WTC11 (cell line): ENCODE measurements around the gene IFFO2. TPM values are rescaled to one million over a fixed set of nuclear protein-coding genes. Genes with fewer than 3 reads are reported as not detected.

Experiments used
- ATAC-seq: fragments of 200-7000 bp; cut with Tn5 transposase; 2 replicates; pipeline ENCODE4 v1.10.0; 2021; ENCODE audit warnings: mild to moderate bottlenecking, moderate library complexity
- CTCF ChIA-PET: fragments of 300-600 bp; sonication (Branson Sonifier 250); formaldehyde crosslinking; loops from one replicate; lab custom pipeline; 2021; ENCODE audit warnings: antibody characterized with exemption; lab: Charles Lee
- POLR2A ChIA-PET: fragments of 350-600 bp; sonication (Branson Sonifier 250); formaldehyde crosslinking; loops from one replicate; lab custom pipeline; 2021; ENCODE audit warnings: antibody characterized with exemption; lab: Charles Lee
- DNase-seq: peaks from one replicate; pipeline ENCODE4 v3.0.0; 2021; ENCODE audit warnings: low spot score
- H3K27ac Mint-ChIP-seq: 2 replicates; pipeline ENCODE4 v1.8.0; 2021; ENCODE audit warnings: mixed read lengths
- H3K27me3 Mint-ChIP-seq: 2 replicates; pipeline ENCODE4 v1.8.0; 2021; ENCODE audit warnings: low read depth, mild to moderate bottlenecking, moderate library complexity, mixed read lengths
- H3K36me3 Mint-ChIP-seq: 2 replicates; pipeline ENCODE4 v1.8.0; 2021; ENCODE audit warnings: mixed read lengths
- H3K4me1 Mint-ChIP-seq: 2 replicates; pipeline ENCODE4 v1.8.0; 2022; ENCODE audit warnings: mixed read lengths
- H3K4me3 Mint-ChIP-seq: 2 replicates; pipeline ENCODE4 v1.8.0; 2021; ENCODE audit warnings: mild to moderate bottlenecking, moderate library complexity, mixed read lengths
- H3K9me3 Mint-ChIP-seq: 2 replicates; pipeline ENCODE4 v1.8.0; 2021; ENCODE audit warnings: mixed read lengths
- ATF3 ChIP-seq: sonication (generic); formaldehyde crosslinking; conservative IDR thresholded peaks from 2 replicates; pipeline ENCODE4 v1.8.1; 2022; ENCODE audit warnings: mild to moderate bottlenecking, missing genetic modification reagents
- E2F4 ChIP-seq: sonication (generic); formaldehyde crosslinking; IDR thresholded peaks from 2 replicates; pipeline ENCODE4 v1.8.1; 2022; ENCODE audit warnings: low read depth, mild to moderate bottlenecking, moderate library complexity, missing genetic modification reagents, borderline replicate concordance
- ERG ChIP-seq: fragments of 250-450 bp; sonication (Bioruptor Pico); IDR thresholded peaks from 2 replicates; pipeline ENCODE4 v1.8.0; 2021; ENCODE audit warnings: mild to moderate bottlenecking
- ESRRA ChIP-seq: sonication (generic); formaldehyde crosslinking; IDR thresholded peaks from 2 replicates; pipeline ENCODE4 v1.8.1; 2022; ENCODE audit warnings: mild to moderate bottlenecking, missing genetic modification reagents, borderline replicate concordance
- GTF2I ChIP-seq: fragments of 250-450 bp; sonication (Bioruptor Pico); conservative IDR thresholded peaks from 2 replicates; pipeline ENCODE4 v1.4.0; 2021; ENCODE audit warnings: mild to moderate bottlenecking
- IRF1 ChIP-seq: sonication (generic); formaldehyde crosslinking; IDR thresholded peaks from 2 replicates; pipeline ENCODE4 v1.8.0; 2023; ENCODE audit warnings: missing genetic modification reagents
- KAT7 ChIP-seq: sonication (generic); formaldehyde crosslinking; IDR thresholded peaks from 2 replicates; pipeline ENCODE4 v1.8.1; 2023; ENCODE audit warnings: missing genetic modification reagents, mild to moderate bottlenecking, borderline replicate concordance
- MLX ChIP-seq: sonication (generic); formaldehyde crosslinking; IDR thresholded peaks from 2 replicates; pipeline ENCODE4 v1.8.1; 2023; ENCODE audit warnings: mild to moderate bottlenecking, missing genetic modification reagents, moderate library complexity
- NR3C1 ChIP-seq: sonication (generic); formaldehyde crosslinking; conservative IDR thresholded peaks from 2 replicates; pipeline ENCODE4 v1.8.1; 2023; ENCODE audit warnings: low read depth, mild to moderate bottlenecking, missing genetic modification reagents
- SP1 ChIP-seq: sonication (generic); formaldehyde crosslinking; conservative IDR thresholded peaks from 2 replicates; pipeline ENCODE4 v1.8.1; 2022; ENCODE audit warnings: missing genetic modification reagents
- TP53 ChIP-seq: sonication (generic); formaldehyde crosslinking; IDR thresholded peaks from 2 replicates; pipeline ENCODE4 v1.8.1; 2023; ENCODE audit warnings: mild to moderate bottlenecking, missing genetic modification reagents
- USF2 ChIP-seq: sonication (generic); formaldehyde crosslinking; IDR thresholded peaks from 2 replicates; pipeline ENCODE4 v1.8.1; 2023; ENCODE audit warnings: mild to moderate bottlenecking, missing genetic modification reagents, moderate library complexity
- total RNA-seq: library from RNA; stranded (reverse); gene quantifications from 3 replicates; pipeline ENCODE4 v1.2.3, GENCODE V29; 2021

Gene IFFO2
- total RNA-seq, 1 experiment from 2014 or later, result 8.1 TPM

GRCh38 chr1:18992646-18993045, 36.2 kb upstream of the IFFO2 start (continued):
- no peak for TF ChIP-seq ATF3 (CRISPR knock-in tag)

- peaks cover 12% of the 10 kb centered on the region for H3K9me3 Mint-ChIP-seq
- DNase-seq (no peak), ATAC-seq (no peak)
- CTCF ChIA-PET, result interaction anchor here (1.5 kb wide), 1 partner anchor 78 kb away, joined by 3 read pairs; no protein-coding TSS in a partner anchor
- peaks cover 7% of the 10 kb centered on the region; the same call in 1 of the 2 replicates for H3K27me3 Mint-ChIP-seq
- H3K36me3 Mint-ChIP-seq, result no peaks in the 10 kb centered on the region
- peaks cover 10% of the 10 kb centered on the region; the same call in 1 of the 2 replicates for H3K4me1 Mint-ChIP-seq
- no peak for TF ChIP-seq E2F4 (CRISPR knock-in tag)
- no peak for TF ChIP-seq NR3C1
- TF ChIP-seq USF2 (CRISPR knock-in tag), result peak; percentile 47; the same call in 1 of the 2 replicates
- no peak for TF ChIP-seq TP53 (CRISPR knock-in tag)
- no peak for TF ChIP-seq SP1 (CRISPR knock-in tag)
- TF ChIP-seq MLX (CRISPR knock-in tag), result no peak
- no peak for TF ChIP-seq IRF1
- TF ChIP-seq, all 79 proteins: peak for 1
- Mint-ChIP-seq H3K4me3 (no peak overlapping the region), H3K27ac (no peak overlapping the region)
- POLR2A ChIA-PET, result no interaction called here
These were observed 35.1 kb upstream of the IFFO2 start for GRCh38 chr1:18991585-18991984.

- no peaks in the 10 kb centered on the region for H3K36me3 Mint-ChIP-seq
- CTCF ChIA-PET, result interaction anchor here (1.0 to 2.3 kb wide), 2 partner anchors 65 to 77 kb away, joined by 3 to 12 read pairs; no protein-coding TSS in a partner anchor
- H3K27me3 Mint-ChIP-seq, result peaks cover 7% of the 10 kb centered on the region; the same call in 1 of the 2 replicates
These were observed 33.4 kb upstream of the IFFO2 start for GRCh38 chr1:18989896-18990295.

More at GRCh38 chr1:18989896-18990295, 33.4 kb upstream of the IFFO2 start:
- TF ChIP-seq ERG (CRISPR knock-in tag) (no peak), KAT7 (no peak), GTF2I (CRISPR knock-in tag) (no peak), ESRRA (CRISPR knock-in tag) (no peak), USF2 (CRISPR knock-in tag) (no peak)
- TF ChIP-seq, all 79 proteins: peak for 0
- H3K4me1 Mint-ChIP-seq, result peaks cover 10% of the 10 kb centered on the region; the same call in 1 of the 2 replicates
- DNase-seq, result no peak
- no peak overlapping the region for H3K27ac Mint-ChIP-seq
- ATAC-seq, result no peak
- POLR2A ChIA-PET, result no interaction called here
- H3K9me3 Mint-ChIP-seq, result peaks cover 12% of the 10 kb centered on the region
- no peak overlapping the region for H3K4me3 Mint-ChIP-seq
